Astrocyte of the spinal cord (primary cell): ENCODE data around the gene RWDD2A.
A peak's percentile ranks its signal among the peaks of the same experiment; 100 is the strongest.

Source experiments
- DNase-seq: peaks from one replicate; pipeline ENCODE4 v3.0.0; 2011; ENCODE audit warnings: low read depth, low spot score
- H3K4me3 ChIP-seq: 2 replicates; pipeline ENCODE4 v1.5.1; 2011; ENCODE audit warnings: low read depth, mild to moderate bottlenecking, low read length, moderate library complexity
- in situ Hi-C: cut with HindIII; loops from 2 replicates; pipeline ENCODE4 v1.10.0; 2017; ENCODE audit warnings: low sequenced_read_pairs
- TF ChIP-seq, protein P1 (sequence below): IDR thresholded peaks from 2 replicates; pipeline ENCODE4 v1.5.1; 2012; ENCODE audit warnings: low read depth, mild to moderate bottlenecking, low read length, inconsistent platforms

The RWDD2A gene

DNA sequence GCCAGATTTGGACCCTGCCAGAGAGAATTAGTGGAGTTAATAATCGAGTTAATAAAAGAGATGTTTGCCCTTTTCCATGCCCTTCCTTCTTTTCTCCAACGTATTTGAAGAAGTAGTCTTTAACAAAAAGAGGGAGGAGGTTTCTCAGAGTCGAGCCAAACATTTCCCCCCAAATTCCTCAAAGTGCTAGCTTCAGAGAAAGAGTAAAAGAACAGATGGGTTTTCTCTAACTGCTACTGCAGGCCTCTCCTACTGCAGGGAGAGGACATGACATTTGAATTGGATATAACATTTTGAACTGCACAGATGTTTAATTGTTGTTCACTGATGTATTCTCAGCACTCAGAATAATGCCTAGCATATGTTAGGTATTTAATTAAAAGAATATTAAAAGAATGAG, 25.5 kb downstream of the RWDD2A start:
- TF ChIP-seq, protein P1, sequence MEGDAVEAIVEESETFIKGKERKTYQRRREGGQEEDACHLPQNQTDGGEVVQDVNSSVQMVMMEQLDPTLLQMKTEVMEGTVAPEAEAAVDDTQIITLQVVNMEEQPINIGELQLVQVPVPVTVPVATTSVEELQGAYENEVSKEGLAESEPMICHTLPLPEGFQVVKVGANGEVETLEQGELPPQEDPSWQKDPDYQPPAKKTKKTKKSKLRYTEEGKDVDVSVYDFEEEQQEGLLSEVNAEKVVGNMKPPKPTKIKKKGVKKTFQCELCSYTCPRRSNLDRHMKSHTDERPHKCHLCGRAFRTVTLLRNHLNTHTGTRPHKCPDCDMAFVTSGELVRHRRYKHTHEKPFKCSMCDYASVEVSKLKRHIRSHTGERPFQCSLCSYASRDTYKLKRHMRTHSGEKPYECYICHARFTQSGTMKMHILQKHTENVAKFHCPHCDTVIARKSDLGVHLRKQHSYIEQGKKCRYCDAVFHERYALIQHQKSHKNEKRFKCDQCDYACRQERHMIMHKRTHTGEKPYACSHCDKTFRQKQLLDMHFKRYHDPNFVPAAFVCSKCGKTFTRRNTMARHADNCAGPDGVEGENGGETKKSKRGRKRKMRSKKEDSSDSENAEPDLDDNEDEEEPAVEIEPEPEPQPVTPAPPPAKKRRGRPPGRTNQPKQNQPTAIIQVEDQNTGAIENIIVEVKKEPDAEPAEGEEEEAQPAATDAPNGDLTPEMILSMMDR: no peak
- H3K4me3 ChIP-seq: no peak overlapping the region
- no peak for DNase-seq
- in situ Hi-C loops: no loop called here

DNA sequence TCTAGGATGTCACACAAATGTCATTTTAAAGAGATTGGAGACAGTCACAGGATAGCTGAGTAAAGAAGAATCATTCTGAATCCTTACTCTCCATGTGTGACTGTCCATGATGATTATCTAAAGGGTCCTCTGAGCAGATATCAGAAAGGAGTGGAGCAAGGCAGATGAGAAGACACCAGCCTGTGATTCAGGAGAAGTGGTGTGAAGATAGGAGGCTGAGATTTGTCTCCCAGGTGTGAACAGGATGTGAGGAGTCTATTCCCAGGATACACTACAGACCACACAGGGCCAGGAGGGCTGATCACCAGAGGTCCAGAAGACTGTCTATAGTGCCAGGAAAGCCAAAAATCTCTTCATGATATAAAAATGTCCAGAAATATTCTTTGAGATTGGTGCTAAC, 27.0 kb downstream of the RWDD2A start:
- in situ Hi-C loops: no loop called here
- TF ChIP-seq, protein P1: no peak
- DNase-seq: no peak
- H3K4me3 ChIP-seq: no peak overlapping the region

DNA sequence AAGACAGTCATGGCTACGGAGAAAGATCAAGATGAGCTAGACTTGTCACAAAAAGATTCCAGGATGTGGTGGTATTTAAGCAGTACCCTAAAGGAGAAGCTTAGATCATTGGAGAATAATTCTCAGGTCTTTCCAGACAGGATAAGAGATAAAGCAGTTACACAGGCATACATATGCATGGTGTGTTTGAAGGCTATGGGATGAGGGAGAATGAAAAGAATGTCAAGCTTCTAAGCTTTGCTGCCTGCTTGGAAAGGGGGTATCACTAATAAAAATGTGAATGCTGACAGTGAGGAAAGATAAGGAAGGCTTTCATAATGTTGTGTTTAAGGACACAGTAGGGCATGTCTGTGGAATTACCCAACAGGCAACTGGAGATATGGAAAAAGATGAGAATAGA, 28.1 kb downstream of the RWDD2A start:
- in situ Hi-C loops: no loop called here
- H3K4me3 ChIP-seq: no peak overlapping the region
- TF ChIP-seq, protein P1: no peak
- DNase-seq: no peak

DNA sequence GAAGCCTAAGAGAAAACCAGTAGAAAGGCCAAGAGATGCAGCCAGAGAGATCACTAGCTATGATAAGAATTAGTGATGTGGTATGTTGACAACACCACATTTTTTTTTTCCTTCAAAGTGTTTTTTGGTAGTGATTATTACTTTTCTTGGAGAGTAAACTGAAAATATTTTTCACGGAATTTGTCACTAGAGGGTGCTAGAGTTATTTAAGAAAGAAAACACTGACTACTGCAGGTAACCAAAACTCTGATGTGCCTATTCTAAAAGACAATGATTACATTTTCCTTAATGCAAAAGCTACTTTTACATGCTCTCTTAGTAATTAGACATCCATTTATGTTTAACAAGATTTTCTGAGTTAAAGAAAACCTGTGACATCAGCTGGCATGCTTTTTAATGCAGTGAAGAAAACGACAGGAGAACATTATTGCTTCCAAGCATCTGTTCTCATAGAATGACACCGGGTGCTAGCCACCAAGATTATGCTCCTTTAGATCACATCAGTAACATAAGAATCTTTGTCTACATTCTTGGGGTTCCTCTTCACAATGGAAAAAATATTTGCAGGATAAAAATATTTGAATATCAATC, 28.8 kb downstream of the RWDD2A start:
- in situ Hi-C loops: no loop called here
- no peak overlapping the region for H3K4me3 ChIP-seq
- TF ChIP-seq, protein P1: peak; percentile 37
- DNase-seq: peak; percentile 61

DNA sequence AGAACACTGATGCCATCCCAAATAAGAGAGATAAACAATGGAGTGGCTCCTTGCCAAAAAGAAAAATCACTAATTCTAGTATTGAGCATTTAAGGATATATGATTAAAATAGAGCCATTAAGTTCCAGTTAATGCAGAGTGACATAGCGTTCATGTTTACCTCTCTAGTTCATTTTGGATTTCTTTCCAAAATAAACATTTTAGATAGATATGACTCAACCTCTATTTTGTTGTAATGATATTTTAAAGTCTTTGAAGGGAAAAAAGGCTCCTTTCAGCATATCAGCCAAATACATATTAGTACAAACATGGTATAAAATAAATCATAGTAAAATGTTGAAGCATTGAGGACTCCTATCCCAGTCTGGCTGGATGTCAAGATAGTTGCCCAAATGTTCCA, 33.4 kb downstream of the RWDD2A start:
- H3K4me3 ChIP-seq: no peak overlapping the region
- in situ Hi-C loops: no loop called here
- TF ChIP-seq, protein P1: no peak
- peak; percentile 25 for DNase-seq

DNA sequence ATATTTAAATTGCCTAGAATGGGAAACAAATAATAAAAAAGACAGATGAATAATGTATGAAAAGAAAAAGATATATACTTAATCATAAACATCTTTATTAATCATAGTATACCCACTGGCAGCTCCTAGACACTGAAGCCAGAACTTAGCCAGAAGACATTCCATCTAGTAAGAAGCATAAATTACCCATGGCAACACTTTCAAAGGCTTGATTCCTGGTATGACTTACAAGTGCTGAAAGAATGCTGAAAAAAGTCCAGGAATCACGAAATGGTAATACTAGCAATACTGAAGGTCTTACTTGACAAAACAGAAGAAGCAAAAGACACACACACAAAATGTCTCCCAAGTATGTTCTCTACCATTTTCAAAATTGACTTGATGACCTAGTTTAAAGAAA, 38.0 kb downstream of the RWDD2A start:
- TF ChIP-seq, protein P1: no peak
- DNase-seq: peak; percentile 63
- in situ Hi-C loops: no loop called here
- no peak overlapping the region for H3K4me3 ChIP-seq

DNA sequence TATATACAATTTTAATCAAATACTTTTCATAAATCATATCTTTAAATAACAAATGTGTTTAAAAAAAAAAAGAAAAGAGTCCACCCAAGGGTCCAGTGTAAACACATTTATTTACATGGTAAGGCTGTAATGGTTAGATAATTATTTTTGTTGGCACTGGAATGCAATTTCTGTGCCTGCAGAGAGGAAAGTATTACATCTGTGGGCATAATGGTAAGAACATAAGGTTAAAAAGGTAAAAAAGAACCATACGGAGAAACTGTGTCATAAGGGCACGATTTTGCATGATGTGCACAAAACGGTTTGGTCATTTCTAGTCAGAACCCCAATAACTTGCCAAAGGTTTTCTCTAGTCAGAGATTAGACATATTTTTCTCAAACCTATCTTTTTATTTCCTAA, 54.3 kb downstream of the RWDD2A start:
- peak; percentile 29 for DNase-seq
- TF ChIP-seq, protein P1: no peak
- in situ Hi-C loops: no loop called here
- no peak overlapping the region for H3K4me3 ChIP-seq
